ENCODE data around the gene NFIA. TPM values are rescaled to one million over a fixed set of nuclear protein-coding genes. Genes with fewer than 3 reads are reported as not detected.

Gene NFIA
- total RNA-seq, 1 experiment from 2014 or later = 0.35 TPM

- no peak overlapping the region for H3K27ac Mint-ChIP-seq
- Histone ChIP-seq H3K27ac (ENCODE audit: insufficient read length, low read depth, low read length) (no peak overlapping the region), H3K9ac (ENCODE audit: extremely low read depth, insufficient read length, low read length) (no peak overlapping the region), H3K79me1 (ENCODE audit: insufficient read depth, low read depth, low read length, poor library complexity, severe bottlenecking) (no peaks in the 10 kb centered on the region), H3K4me2 (ENCODE audit: insufficient read depth, insufficient read length, low read length) (no peak overlapping the region), H4K91ac (ENCODE audit: insufficient read length, low read depth, low read length) (no peak overlapping the region), H3K79me2 (ENCODE audit: insufficient read depth, low read length) (no peaks in the 10 kb centered on the region), H3K4me1 (ENCODE audit: insufficient read depth, low read length) (peaks cover 7% of the 10 kb centered on the region; the same call in 1 of the 2 replicates), H2AK5ac (ENCODE audit: insufficient read length, low read length) (no peak overlapping the region), H2BK12ac (ENCODE audit: insufficient read length, low read depth, low read length) (no peak overlapping the region), H4K5ac (ENCODE audit: insufficient read length, low read depth, low read length) (no peak overlapping the region), H3K56ac (ENCODE audit: insufficient read length, low read depth, low read length) (no peak overlapping the region), H2BK15ac (ENCODE audit: low read depth, low read length) (no peak overlapping the region), H3K4ac (ENCODE audit: low read depth, low read length) (no peak overlapping the region), H2BK20ac (ENCODE audit: low read depth, low read length, poor library complexity, severe bottlenecking) (no peak overlapping the region), H2BK5ac (ENCODE audit: insufficient read length, low read length) (no peak overlapping the region), H3K23me2 (ENCODE audit: insufficient read length, low read depth, low read length, poor library complexity, severe bottlenecking) (no peaks in the 10 kb centered on the region), H3K18ac (ENCODE audit: insufficient read length, low read depth, low read length) (no peak overlapping the region), H4K20me1 (ENCODE audit: control insufficient read depth, insufficient read depth, insufficient read length) (no peaks in the 10 kb centered on the region), H3K9me3 (ENCODE audit: control insufficient read depth, low read depth, low read length) (no peaks in the 10 kb centered on the region), H3K27me3 (ENCODE audit: insufficient read depth, low read length) (peaks cover 4% of the 10 kb centered on the region; the same call in 1 of the 2 replicates), H3T11ph (ENCODE audit: low read length) (no peak overlapping the region), H2AFZ (ENCODE audit: low read length) (no peak overlapping the region), H3K14ac (ENCODE audit: insufficient read depth, low read length) (no peak overlapping the region), H4K8ac (replicated peaks; ENCODE audit: insufficient read length, low read depth, low read length) (no peak overlapping the region), H3K23ac (ENCODE audit: insufficient read length, low read depth, low read length) (no peak overlapping the region), H2BK120ac (ENCODE audit: low read depth, low read length, poor library complexity, severe bottlenecking) (no peak overlapping the region)
- peaks cover 10 to 11% of the 10 kb centered on the region in 2 experiments for H3K4me1 Mint-ChIP-seq
- TF ChIP-seq CTCF (conservative IDR thresholded peaks at IDR 0.05) = no peak
- H3K9me3 Mint-ChIP-seq = no peaks in the 10 kb centered on the region; a peak in 1 of 5 replicates
- H3K4me3 Mint-ChIP-seq = no peak overlapping the region
- peaks cover 20% of the 10 kb centered on the region for H3K27me3 Mint-ChIP-seq (ENCODE audit: low read depth)
- H3K36me3 Mint-ChIP-seq (ENCODE audit: insufficient read depth in 1 of 3, low read depth in 3 of 3) = no peaks in the 10 kb centered on the region
- DNase-seq = no peak
- no CpG with 5 or more reads among the region's 4 CpGs for WGBS (ENCODE audit: extremely low coverage, insufficient read length, low lambda C conversion rate)
Measured at GRCh38 chr1:61089338-61089737, 7.0 kb downstream of the NFIA start.

Data from H9 (cell line).